ENCODE measurements around the gene OR6B3.

- no peak for TF ChIP-seq SIN3A (IDR thresholded peaks at IDR 0.05; ENCODE audit: borderline replicate concordance, insufficient read depth, low read depth, low read length)
- TF ChIP-seq, protein P1, sequence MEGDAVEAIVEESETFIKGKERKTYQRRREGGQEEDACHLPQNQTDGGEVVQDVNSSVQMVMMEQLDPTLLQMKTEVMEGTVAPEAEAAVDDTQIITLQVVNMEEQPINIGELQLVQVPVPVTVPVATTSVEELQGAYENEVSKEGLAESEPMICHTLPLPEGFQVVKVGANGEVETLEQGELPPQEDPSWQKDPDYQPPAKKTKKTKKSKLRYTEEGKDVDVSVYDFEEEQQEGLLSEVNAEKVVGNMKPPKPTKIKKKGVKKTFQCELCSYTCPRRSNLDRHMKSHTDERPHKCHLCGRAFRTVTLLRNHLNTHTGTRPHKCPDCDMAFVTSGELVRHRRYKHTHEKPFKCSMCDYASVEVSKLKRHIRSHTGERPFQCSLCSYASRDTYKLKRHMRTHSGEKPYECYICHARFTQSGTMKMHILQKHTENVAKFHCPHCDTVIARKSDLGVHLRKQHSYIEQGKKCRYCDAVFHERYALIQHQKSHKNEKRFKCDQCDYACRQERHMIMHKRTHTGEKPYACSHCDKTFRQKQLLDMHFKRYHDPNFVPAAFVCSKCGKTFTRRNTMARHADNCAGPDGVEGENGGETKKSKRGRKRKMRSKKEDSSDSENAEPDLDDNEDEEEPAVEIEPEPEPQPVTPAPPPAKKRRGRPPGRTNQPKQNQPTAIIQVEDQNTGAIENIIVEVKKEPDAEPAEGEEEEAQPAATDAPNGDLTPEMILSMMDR (IDR thresholded peaks at IDR 0.05), result no peak
- TF ChIP-seq REST (IDR thresholded peaks at IDR 0.05; ENCODE audit: insufficient read depth in 1 of 2, low read depth in 2 of 2, low read length in 1 of 2), result no peak
- TF ChIP-seq TCF7L2 (IDR thresholded peaks at IDR 0.05; ENCODE audit: low read depth, low read length), result no peak
Measured at GRCh38 chr2:240041363-240041762, 12.0 kb downstream of the OR6B3 start.

Measured in Panc1 (cell line).